Measurements from ENCODE around the gene ZNF443. TPM values are rescaled to one million over a fixed set of nuclear protein-coding genes. Genes with fewer than 3 reads are reported as not detected.
"Not testable (repeated sequence)": the region's sequence is repeated elsewhere in the genome, so short reads cannot be mapped to it uniquely, and the experiment has no call there.

ZNF443 gene
- total RNA-seq, result 4.7 TPM

- peak within 1 kb of the TSS; percentile 89 to 92 (median 92) for H3K4me3 ChIP-seq (ENCODE audit: low read length in 3 of 3)
- H3K9me3 ChIP-seq (ENCODE audit: control insufficient read depth in 3 of 3, low read length in 3 of 3), result peaks cover 0 to 2% (median 0%) of the 10 kb centered on the region in 3 donors
- H3K4me1 ChIP-seq (ENCODE audit: control insufficient read depth in 3 of 3, insufficient read depth in 3 of 3, low read length in 3 of 3), result peaks cover 2 to 8% (median 4%) of the 10 kb centered on the region in 3 donors
These were observed at the start of gene ZNF443 for GRCh38 chr19:12440541-12441316. Gene ZNF443, minus strand, starts transcription at chr19:12441021. Its CDS starts 107 bp downstream, at chr19:12440914.

GRCh38 chr19:12486265-12486783 is 45.5 kb upstream of the ZNF443 start:
- not testable (repeated sequence) for H3K9me3 ChIP-seq (ENCODE audit: control insufficient read depth in 3 of 3, low read length in 3 of 3); H3K27ac ChIP-seq (ENCODE audit: low read depth, low read length); H3K36me3 ChIP-seq (ENCODE audit: control insufficient read depth in 3 of 3, insufficient read depth in 3 of 3, low read length in 3 of 3); H3K27me3 ChIP-seq (ENCODE audit: control insufficient read depth in 3 of 3, insufficient read depth in 3 of 3, low read length in 3 of 3); H3K9ac ChIP-seq (ENCODE audit: low read depth in 1 of 3, low read length in 3 of 3); H3K4me3 ChIP-seq (ENCODE audit: low read length in 3 of 3)
- H3K4me1 ChIP-seq (ENCODE audit: control insufficient read depth in 3 of 3, insufficient read depth in 3 of 3, low read length in 3 of 3), result peaks cover 5 to 25% (median 7%) of the 10 kb centered on the region in 3 donors

More at GRCh38 chr19:12440541-12441316, at the start of gene ZNF443:
- H3K36me3 ChIP-seq (ENCODE audit: control insufficient read depth in 3 of 3, insufficient read depth in 3 of 3, low read length in 3 of 3), result no peaks in the 10 kb centered on the region
- peak within 1 kb of the TSS; percentile 57 to 84 (median 78) for H3K9ac ChIP-seq (ENCODE audit: low read depth in 1 of 3, low read length in 3 of 3)
- H3K27me3 ChIP-seq (ENCODE audit: control insufficient read depth in 3 of 3, insufficient read depth in 3 of 3, low read length in 3 of 3), result no peaks in the 10 kb centered on the region
- H3K27ac ChIP-seq (ENCODE audit: low read depth, low read length), result peak within 1 kb of the TSS; percentile 54

- Histone ChIP-seq H3K27ac (ENCODE audit: low read depth, low read length) (no peak overlapping the region), H3K9ac (ENCODE audit: low read depth in 1 of 3, low read length in 3 of 3) (no peak overlapping the region), H3K4me1 (ENCODE audit: control insufficient read depth in 3 of 3, insufficient read depth in 3 of 3, low read length in 3 of 3) (peaks cover 5 to 25% (median 7%) of the 10 kb centered on the region in 3 donors), H3K36me3 (ENCODE audit: control insufficient read depth in 3 of 3, insufficient read depth in 3 of 3, low read length in 3 of 3) (no peaks in the 10 kb centered on the region), H3K9me3 (ENCODE audit: control insufficient read depth in 3 of 3, low read length in 3 of 3) (no peaks in the 10 kb centered on the region), H3K4me3 (ENCODE audit: low read length in 3 of 3) (peak overlapping the region in 1 of 3 donors; percentile 97), H3K27me3 (ENCODE audit: control insufficient read depth in 3 of 3, insufficient read depth in 3 of 3, low read length in 3 of 3) (no peaks in the 10 kb centered on the region)
These were observed 44.8 kb upstream of the ZNF443 start for GRCh38 chr19:12485571-12485970.

GRCh38 chr19:12485052-12485416 is 44.2 kb upstream of the ZNF443 start:
- no peak overlapping the region for H3K27ac ChIP-seq (ENCODE audit: low read depth, low read length)
- H3K9ac ChIP-seq (ENCODE audit: low read depth in 1 of 3, low read length in 3 of 3), result peak overlapping the region; percentile 83 to 89 (median 88)
- no peaks in the 10 kb centered on the region for H3K36me3 ChIP-seq (ENCODE audit: control insufficient read depth in 3 of 3, insufficient read depth in 3 of 3, low read length in 3 of 3)
- no peaks in the 10 kb centered on the region for H3K27me3 ChIP-seq (ENCODE audit: control insufficient read depth in 3 of 3, insufficient read depth in 3 of 3, low read length in 3 of 3)
- peak overlapping the region; percentile 96 to 99 (median 97) for H3K4me3 ChIP-seq (ENCODE audit: low read length in 3 of 3)
- no peaks in the 10 kb centered on the region for H3K9me3 ChIP-seq (ENCODE audit: control insufficient read depth in 3 of 3, low read length in 3 of 3)
- H3K4me1 ChIP-seq (ENCODE audit: control insufficient read depth in 3 of 3, insufficient read depth in 3 of 3, low read length in 3 of 3), result peaks cover 5 to 25% (median 7%) of the 10 kb centered on the region in 3 donors

GRCh38 chr19:12484371-12485051 is 43.7 kb upstream of the ZNF443 start, which contains the start of gene ZNF709:
Gene ZNF709, minus strand, starts transcription at chr19:12484816. Its CDS starts 159 bp downstream, at chr19:12484657.
- no peaks in the 10 kb centered on the region for H3K36me3 ChIP-seq (ENCODE audit: control insufficient read depth in 3 of 3, insufficient read depth in 3 of 3, low read length in 3 of 3)
- H3K27me3 ChIP-seq (ENCODE audit: control insufficient read depth in 3 of 3, insufficient read depth in 3 of 3, low read length in 3 of 3), result no peaks in the 10 kb centered on the region
- H3K4me3 ChIP-seq (ENCODE audit: low read length in 3 of 3), result peak within 1 kb of the TSS; percentile 96 to 99 (median 97)
- peak within 1 kb of the TSS; percentile 83 to 89 (median 88) for H3K9ac ChIP-seq (ENCODE audit: low read depth in 1 of 3, low read length in 3 of 3)
- no peaks in the 10 kb centered on the region for H3K9me3 ChIP-seq (ENCODE audit: control insufficient read depth in 3 of 3, low read length in 3 of 3)
- peak within 1 kb of the TSS; percentile 64 for H3K27ac ChIP-seq (ENCODE audit: low read depth, low read length)
- H3K4me1 ChIP-seq (ENCODE audit: control insufficient read depth in 3 of 3, insufficient read depth in 3 of 3, low read length in 3 of 3), result peaks cover 5 to 25% (median 7%) of the 10 kb centered on the region in 3 donors

- Histone ChIP-seq H3K4me3 (ENCODE audit: low read length in 3 of 3) (peak overlapping the region; percentile 96 to 99 (median 97)), H3K27me3 (ENCODE audit: control insufficient read depth in 3 of 3, insufficient read depth in 3 of 3, low read length in 3 of 3) (no peaks in the 10 kb centered on the region), H3K36me3 (ENCODE audit: control insufficient read depth in 3 of 3, insufficient read depth in 3 of 3, low read length in 3 of 3) (no peaks in the 10 kb centered on the region), H3K27ac (ENCODE audit: low read depth, low read length) (peak overlapping the region; percentile 64), H3K9ac (ENCODE audit: low read depth in 1 of 3, low read length in 3 of 3) (peak overlapping the region; percentile 83 to 89 (median 88)), H3K9me3 (ENCODE audit: control insufficient read depth in 3 of 3, low read length in 3 of 3) (no peaks in the 10 kb centered on the region), H3K4me1 (ENCODE audit: control insufficient read depth in 3 of 3, insufficient read depth in 3 of 3, low read length in 3 of 3) (peaks cover 5 to 25% (median 7%) of the 10 kb centered on the region in 3 donors)
These were observed 43.2 kb upstream of the ZNF443 start for GRCh38 chr19:12484011-12484370.

- H3K9ac ChIP-seq (ENCODE audit: low read depth in 1 of 3, low read length in 3 of 3), result no peak overlapping the region
These were observed 41.7 kb upstream of the ZNF443 start for GRCh38 chr19:12482509-12482886.

GRCh38 chr19:12481781-12482508 is 41.1 kb upstream of the ZNF443 start:
- no peak overlapping the region for H3K9ac ChIP-seq (ENCODE audit: low read depth in 1 of 3, low read length in 3 of 3)
- H3K36me3 ChIP-seq (ENCODE audit: control insufficient read depth in 3 of 3, insufficient read depth in 3 of 3, low read length in 3 of 3), result no peaks in the 10 kb centered on the region
- H3K9me3 ChIP-seq (ENCODE audit: control insufficient read depth in 3 of 3, low read length in 3 of 3), result no peaks in the 10 kb centered on the region
- H3K27me3 ChIP-seq (ENCODE audit: control insufficient read depth in 3 of 3, insufficient read depth in 3 of 3, low read length in 3 of 3), result no peaks in the 10 kb centered on the region
- no peak overlapping the region for H3K4me3 ChIP-seq (ENCODE audit: low read length in 3 of 3)
- H3K4me1 ChIP-seq (ENCODE audit: control insufficient read depth in 3 of 3, insufficient read depth in 3 of 3, low read length in 3 of 3), result peaks cover 7 to 31% (median 7%) of the 10 kb centered on the region in 3 donors
- no peak overlapping the region for H3K27ac ChIP-seq (ENCODE audit: low read depth, low read length)

More at GRCh38 chr19:12482509-12482886, 41.7 kb upstream of the ZNF443 start:
- Histone ChIP-seq H3K27ac (ENCODE audit: low read depth, low read length) (no peak overlapping the region), H3K36me3 (ENCODE audit: control insufficient read depth in 3 of 3, insufficient read depth in 3 of 3, low read length in 3 of 3) (no peaks in the 10 kb centered on the region), H3K4me3 (ENCODE audit: low read length in 3 of 3) (no peak overlapping the region), H3K9me3 (ENCODE audit: control insufficient read depth in 3 of 3, low read length in 3 of 3) (no peaks in the 10 kb centered on the region), H3K27me3 (ENCODE audit: control insufficient read depth in 3 of 3, insufficient read depth in 3 of 3, low read length in 3 of 3) (no peaks in the 10 kb centered on the region), H3K4me1 (ENCODE audit: control insufficient read depth in 3 of 3, insufficient read depth in 3 of 3, low read length in 3 of 3) (peaks cover 7 to 31% (median 7%) of the 10 kb centered on the region in 3 donors)

- H3K27ac ChIP-seq (ENCODE audit: low read depth, low read length), result no peak overlapping the region
- H3K4me1 ChIP-seq (ENCODE audit: control insufficient read depth in 3 of 3, insufficient read depth in 3 of 3, low read length in 3 of 3), result peaks cover 0 to 16% (median 3%) of the 10 kb centered on the region in 3 donors
- no peak overlapping the region for H3K4me3 ChIP-seq (ENCODE audit: low read length in 3 of 3)
- peak overlapping the region in 1 of 3 donors; percentile 9 for H3K9ac ChIP-seq (ENCODE audit: low read depth in 1 of 3, low read length in 3 of 3)
- no peaks in the 10 kb centered on the region for H3K36me3 ChIP-seq (ENCODE audit: control insufficient read depth in 3 of 3, insufficient read depth in 3 of 3, low read length in 3 of 3)
- H3K9me3 ChIP-seq (ENCODE audit: control insufficient read depth in 3 of 3, low read length in 3 of 3), result no peaks in the 10 kb centered on the region
- H3K27me3 ChIP-seq (ENCODE audit: control insufficient read depth in 3 of 3, insufficient read depth in 3 of 3, low read length in 3 of 3), result no peaks in the 10 kb centered on the region
These were observed 37.6 kb upstream of the ZNF443 start for GRCh38 chr19:12478234-12478941.

All from skeletal muscle tissue (tissue), 4 donors.